GM12801 (cell line): ENCODE data around the gene EFHC2.

Experiments
- TF ChIP-seq, protein P1 (sequence below): IDR thresholded peaks from one replicate; pipeline ENCODE4 v1.5.1; 2011; ENCODE audit warnings: control low read depth; ENCODE audit not compliant: insufficient read length; ENCODE audit errors: extremely low read depth

The EFHC2 gene

DNA sequence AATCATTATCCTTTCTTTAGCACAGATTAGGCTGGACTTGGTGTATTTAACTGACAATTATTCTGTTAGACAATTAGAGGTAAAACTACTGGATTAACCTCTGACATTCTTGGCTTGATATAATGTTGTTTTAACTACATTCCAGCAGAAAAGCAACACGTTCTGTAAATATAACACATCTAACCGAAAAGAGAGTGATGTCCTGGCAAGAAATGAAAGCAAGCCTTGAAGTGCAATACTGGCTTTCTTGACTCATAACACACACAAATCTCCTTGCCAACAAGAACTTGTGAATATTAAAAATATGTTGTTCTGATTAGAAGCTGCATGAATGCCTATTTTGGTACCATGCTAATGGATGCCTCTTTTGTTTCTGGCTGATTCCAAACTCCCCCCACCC is 76.4 kb downstream of the EFHC2 start:
- TF ChIP-seq, protein P1, sequence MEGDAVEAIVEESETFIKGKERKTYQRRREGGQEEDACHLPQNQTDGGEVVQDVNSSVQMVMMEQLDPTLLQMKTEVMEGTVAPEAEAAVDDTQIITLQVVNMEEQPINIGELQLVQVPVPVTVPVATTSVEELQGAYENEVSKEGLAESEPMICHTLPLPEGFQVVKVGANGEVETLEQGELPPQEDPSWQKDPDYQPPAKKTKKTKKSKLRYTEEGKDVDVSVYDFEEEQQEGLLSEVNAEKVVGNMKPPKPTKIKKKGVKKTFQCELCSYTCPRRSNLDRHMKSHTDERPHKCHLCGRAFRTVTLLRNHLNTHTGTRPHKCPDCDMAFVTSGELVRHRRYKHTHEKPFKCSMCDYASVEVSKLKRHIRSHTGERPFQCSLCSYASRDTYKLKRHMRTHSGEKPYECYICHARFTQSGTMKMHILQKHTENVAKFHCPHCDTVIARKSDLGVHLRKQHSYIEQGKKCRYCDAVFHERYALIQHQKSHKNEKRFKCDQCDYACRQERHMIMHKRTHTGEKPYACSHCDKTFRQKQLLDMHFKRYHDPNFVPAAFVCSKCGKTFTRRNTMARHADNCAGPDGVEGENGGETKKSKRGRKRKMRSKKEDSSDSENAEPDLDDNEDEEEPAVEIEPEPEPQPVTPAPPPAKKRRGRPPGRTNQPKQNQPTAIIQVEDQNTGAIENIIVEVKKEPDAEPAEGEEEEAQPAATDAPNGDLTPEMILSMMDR = no peak

DNA sequence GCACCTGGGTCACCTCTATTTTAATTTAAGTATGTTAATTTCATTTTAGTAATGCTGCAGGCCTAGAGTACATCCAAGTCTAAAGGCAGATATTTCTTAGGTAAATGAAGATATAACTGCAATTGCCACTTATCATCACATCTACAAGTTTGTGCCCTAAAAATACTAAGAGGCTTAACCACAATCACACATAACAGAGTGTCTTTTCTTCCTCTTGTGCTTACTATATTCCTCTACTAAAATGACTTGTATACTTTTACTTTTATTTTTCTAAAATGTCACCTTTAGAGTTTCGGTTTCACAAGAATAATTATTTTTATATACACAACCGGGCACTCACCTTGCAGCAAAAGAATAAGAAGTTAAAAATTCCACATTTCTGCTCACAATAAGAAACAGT is 77.9 kb downstream of the EFHC2 start:
- TF ChIP-seq, protein P1 = no peak

DNA sequence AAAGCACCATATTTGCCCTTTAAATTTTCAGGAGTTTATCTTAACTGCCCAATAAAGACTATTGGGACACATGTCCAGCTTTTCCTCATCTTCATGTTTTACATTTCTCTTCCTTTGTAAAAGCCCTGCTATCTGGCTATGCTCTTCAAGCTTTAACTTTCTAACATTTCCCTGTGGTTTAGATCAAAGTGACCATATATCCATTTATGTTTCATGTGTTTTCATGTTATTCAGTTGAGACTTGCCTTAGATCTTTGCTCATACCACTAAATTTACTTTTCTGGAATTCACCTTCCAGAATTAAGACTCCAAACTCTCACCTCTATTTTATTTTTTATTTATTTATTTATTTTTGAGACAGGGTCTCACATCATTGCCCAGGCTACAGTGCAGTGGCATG is 78.5 kb downstream of the EFHC2 start:
- TF ChIP-seq, protein P1 = no peak

DNA sequence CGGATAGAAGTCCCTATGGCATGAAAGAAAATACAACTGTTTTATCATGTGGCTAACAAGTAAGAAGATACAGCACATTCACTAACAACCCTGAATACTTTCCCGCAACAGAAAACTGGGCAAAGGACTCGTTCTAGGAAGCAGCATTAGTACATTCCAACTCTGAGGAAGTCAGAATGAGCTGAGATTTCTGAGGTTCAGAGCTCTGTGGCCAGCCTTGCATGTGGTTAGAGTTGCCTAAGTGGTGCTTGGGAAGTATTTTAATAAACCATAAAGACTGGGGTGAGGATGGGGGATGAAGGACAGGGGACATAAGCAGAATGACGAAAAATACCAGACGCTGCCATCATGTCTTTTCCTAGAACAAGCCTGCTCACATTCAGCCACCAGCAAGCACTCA is 82.2 kb downstream of the EFHC2 start:
- TF ChIP-seq, protein P1 = no peak

DNA sequence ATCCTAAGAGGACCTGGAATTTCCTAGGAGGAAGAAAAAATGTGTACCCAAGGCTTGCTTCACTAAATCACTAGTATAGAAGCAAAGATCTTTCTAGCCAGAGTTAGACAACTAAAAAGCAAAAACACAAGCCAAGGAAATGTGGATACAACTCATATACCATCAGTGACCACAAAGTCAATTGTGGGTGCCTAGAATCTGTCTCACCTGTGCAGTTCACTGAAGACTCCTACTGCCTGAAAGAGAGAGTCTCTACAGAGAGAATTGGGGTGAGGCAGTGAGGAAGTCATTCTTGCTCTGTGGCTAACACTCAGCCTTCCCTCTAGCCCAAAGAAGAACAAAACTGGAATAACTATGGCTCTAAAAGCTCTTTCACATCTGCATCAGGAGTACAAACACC is 82.9 kb downstream of the EFHC2 start:
- TF ChIP-seq, protein P1 = no peak

DNA sequence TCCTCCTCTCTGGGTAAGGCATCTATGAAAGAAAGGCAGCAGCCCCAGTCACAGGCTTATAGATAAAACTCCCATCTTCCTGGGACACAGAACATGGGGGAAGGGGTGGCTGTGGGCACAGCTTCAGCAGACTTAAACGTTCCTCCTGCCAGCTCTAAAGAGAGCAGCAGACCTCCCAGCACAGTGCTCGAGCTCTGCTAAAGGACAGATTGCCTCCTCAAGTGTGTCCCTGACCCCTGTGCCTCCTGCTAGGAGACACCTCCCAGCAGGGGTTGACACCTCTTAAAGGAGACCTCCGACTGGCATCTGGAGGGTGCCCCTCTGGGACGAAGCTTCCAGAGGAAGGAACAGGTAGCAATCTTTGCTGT is 89.9 kb downstream of the EFHC2 start:
- TF ChIP-seq, protein P1 = no peak

DNA sequence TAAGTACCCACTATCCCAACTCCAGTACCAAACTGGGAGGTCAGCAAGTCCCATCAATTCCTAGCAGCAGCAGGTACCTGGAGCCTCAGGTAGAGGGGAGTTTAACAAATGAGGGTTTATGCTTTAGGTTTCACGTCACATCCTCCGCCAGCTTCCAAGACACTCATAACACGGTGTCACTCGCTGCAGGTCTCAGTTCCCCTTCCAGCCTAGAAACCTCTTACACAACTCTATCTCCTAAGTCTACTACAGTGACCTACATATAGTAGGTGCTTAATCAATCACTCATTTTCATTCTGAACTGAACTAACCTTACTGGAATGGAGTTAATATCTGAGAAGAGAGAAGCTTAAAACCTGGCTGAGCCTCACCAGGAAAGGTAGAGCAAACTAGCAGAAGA is 96.0 kb downstream of the EFHC2 start:
- TF ChIP-seq, protein P1 = no peak

DNA sequence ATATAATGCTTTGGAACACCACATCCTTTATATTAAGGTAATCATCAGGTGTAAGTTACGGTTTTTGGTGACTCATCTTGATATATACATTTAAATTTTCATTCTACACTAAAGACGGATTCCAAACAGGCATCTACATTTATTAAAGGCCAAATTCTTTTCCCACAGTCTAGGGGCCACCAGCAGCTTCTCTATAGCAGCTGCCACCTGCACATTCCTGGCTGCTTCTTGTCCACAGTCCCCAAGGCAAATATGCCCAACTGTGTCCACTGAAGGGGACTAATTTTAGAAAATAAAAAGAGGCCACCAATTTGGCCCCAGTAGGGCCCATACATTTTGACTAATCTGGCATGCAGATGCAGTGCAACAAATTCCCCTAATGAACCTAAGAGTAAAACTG is 96.6 kb downstream of the EFHC2 start:
- TF ChIP-seq, protein P1 = no peak
